GM21723 (cell line): ENCODE measurements around the gene NFYA.

Experiments used
- ATAC-seq: cut with Tn5 transposase; IDR thresholded peaks from one replicate; pipeline ENCODE4 v1.9.1; 2021; ENCODE audit warnings: mild to moderate bottlenecking, moderate library complexity; ENCODE audit not compliant: unreplicated experiment

The NFYA gene

GRCh38 chr6:41045664-41046063 is 27.1 kb upstream of the NFYA start:
- ATAC-seq: no peak

- no peak for ATAC-seq
These were observed 26.7 kb upstream of the NFYA start for GRCh38 chr6:41046084-41046483.

- no peak for ATAC-seq
These were observed 25.5 kb upstream of the NFYA start for GRCh38 chr6:41047306-41047705.

- no peak for ATAC-seq
These were observed 24.7 kb upstream of the NFYA start for GRCh38 chr6:41047745-41048732.

GRCh38 chr6:41049521-41049920 is 23.3 kb upstream of the NFYA start:
- ATAC-seq: no peak

GRCh38 chr6:41049955-41050354 is 22.8 kb upstream of the NFYA start:
- no peak for ATAC-seq

- ATAC-seq: no peak
These were observed 22.2 kb upstream of the NFYA start for GRCh38 chr6:41050536-41050935.

- ATAC-seq: no peak
These were observed 20.9 kb upstream of the NFYA start for GRCh38 chr6:41051873-41052272.

- no peak for ATAC-seq
These were observed 19.7 kb upstream of the NFYA start, which contains the start of gene APOBEC2 for GRCh38 chr6:41053041-41053440. TSS of gene APOBEC2 (plus strand) at chr6:41053202. CDS start at chr6:41053348, 146 bp downstream.

GRCh38 chr6:41054511-41054910 is 18.3 kb upstream of the NFYA start:
- ATAC-seq: no peak

- no peak for ATAC-seq
These were observed 17.6 kb upstream of the NFYA start for GRCh38 chr6:41055149-41055548.

- no peak for ATAC-seq
These were observed 15.8 kb upstream of the NFYA start for GRCh38 chr6:41056768-41057490.

GRCh38 chr6:41058783-41059181 is 14.0 kb upstream of the NFYA start:
- ATAC-seq: no peak

GRCh38 chr6:41059556-41059955 is 13.2 kb upstream of the NFYA start:
- ATAC-seq: no peak

GRCh38 chr6:41061196-41061726 is 11.5 kb upstream of the NFYA start:
- ATAC-seq: no peak

GRCh38 chr6:41062056-41062455 is 10.7 kb upstream of the NFYA start:
- ATAC-seq: no peak

- no peak for ATAC-seq
These were observed 8.9 kb upstream of the NFYA start for GRCh38 chr6:41063884-41064285.

- ATAC-seq: no peak
These were observed 7.9 kb upstream of the NFYA start for GRCh38 chr6:41064841-41065240.

- no peak for ATAC-seq
These were observed 7.2 kb upstream of the NFYA start for GRCh38 chr6:41065550-41066026.

- ATAC-seq: no peak
These were observed 5.9 kb upstream of the NFYA start for GRCh38 chr6:41066867-41067304.

GRCh38 chr6:41071501-41071922 is 1.3 kb upstream of the NFYA start:
- no peak for ATAC-seq
